K562 (cell line): ENCODE data around the gene ZCCHC3. TPM values are rescaled to one million over a fixed set of nuclear protein-coding genes. Genes with fewer than 3 reads are reported as not detected.

Source experiments
- ATAC-seq: fragments of 200-7000 bp; cut with Tn5 transposase; 3 replicates; pipeline ENCODE4 v1.9.1; 2020; ENCODE audit warnings: moderate library complexity
- BruUV-seq: library from RNA; stranded (reverse); fragments of 400-500 nt; replicated peaks from 2 replicates; lab custom pipeline; 2021; lab: Mats Ljungman, UMichigan
- CTCF ChIA-PET: fragments of 300-600 bp; formaldehyde crosslinking; extraction: SDS; loops from one replicate; lab custom pipeline; 2021; ENCODE audit warnings: low intra/inter-chr PET ratio; lab: Yijun Ruan, JAX
- POLR2A ChIA-PET: fragments of 300-600, 350-650 bp; sonication (Branson Sonifier 250); formaldehyde crosslinking; extraction: SDS; loops from one replicate; lab custom pipeline; 2021; ENCODE audit warnings: antibody characterized with exemption, inconsistent platforms; lab: Yijun Ruan, JAX
- DNase-seq, 4 experiments: peaks; one replicate each; pipeline versions ENCODE4 v3.0.0 to v3.0.0-alpha.2; 2011 to 2018; ENCODE audit warnings: low spot score in 3 of 4, mixed read lengths in 3 of 4; ENCODE audit errors: extremely low read depth in 1 of 4
- FAIRE-seq: peaks from 2 replicates; lab custom pipeline; 2011; peaks lifted over from hg19 to GRCh38; lab: Jason Lieb, UNC
- H2AFZ ChIP-seq: 2 replicates; pipeline ENCODE4 v1.6.0; 2011; ENCODE audit warnings: low read depth, low read length, control low read depth, inconsistent platforms
- H3K27ac ChIP-seq: fragments of 200-600 bp; 3 replicates; pipeline ENCODE4 v1.8.0; 2011; ENCODE audit warnings: low read depth, mild to moderate bottlenecking, control low read depth, inconsistent platforms, low read length, moderate library complexity, mixed read lengths; ENCODE audit errors: extremely low read depth
- H3K27me3 ChIP-seq, 2 experiments: fragments of 300-600 bp in 1 of 2; 2 replicates in 1 of 2; 3 replicates in 1 of 2; pipeline versions ENCODE4 v1.6.0 to v1.8.0; 2011; ENCODE audit warnings: inconsistent platforms in 2 of 2, low read length in 2 of 2, mild to moderate bottlenecking in 1 of 2, mixed read lengths in 1 of 2, moderate library complexity in 1 of 2; ENCODE audit not compliant: control insufficient read depth in 2 of 2, insufficient read depth in 2 of 2
- H3K36me3 ChIP-seq: fragments of 300-600 bp; 3 replicates; pipeline ENCODE4 v1.8.0; 2011; ENCODE audit warnings: mild to moderate bottlenecking, low read length, inconsistent platforms; ENCODE audit not compliant: control insufficient read depth, insufficient read depth
- H3K4me1 ChIP-seq, 2 experiments: fragments of 200-600 bp in 1 of 2; replicated peaks in 1 of 2; 2 replicates in 1 of 2; 3 replicates in 1 of 2; pipeline versions ENCODE4 v1.5.1 to v1.8.0; 2011; ENCODE audit warnings: inconsistent platforms in 2 of 2, low read length in 2 of 2, mild to moderate bottlenecking in 1 of 2, mixed read lengths in 1 of 2, moderate library complexity in 1 of 2; ENCODE audit not compliant: control insufficient read depth in 2 of 2, insufficient read depth in 2 of 2
- H3K4me2 ChIP-seq: 2 replicates; pipeline ENCODE4 v1.6.1; 2011; ENCODE audit warnings: low read length, control low read depth, inconsistent platforms, mixed read lengths; ENCODE audit not compliant: insufficient read depth
- H3K4me3 ChIP-seq: fragments of 200-600 bp; sonication (generic), shearing (Covaris generic); 2 replicates; pipeline ENCODE4 v1.5.1; 2016; ENCODE audit warnings: control low read depth, inconsistent platforms
- H3K79me2 ChIP-seq: fragments of 200-600 bp; 3 replicates; pipeline ENCODE4 v1.8.0; 2011; ENCODE audit warnings: low read length, inconsistent platforms; ENCODE audit not compliant: control insufficient read depth, insufficient read depth
- H3K9ac ChIP-seq, 2 experiments: 2 replicates each; pipeline versions ENCODE4 v1.6.0 to v1.6.1; 2011; ENCODE audit warnings: low read depth in 2 of 2, low read length in 2 of 2, control low read depth in 1 of 2, inconsistent platforms in 1 of 2, mild to moderate bottlenecking in 1 of 2, mixed read lengths in 1 of 2; ENCODE audit not compliant: insufficient read depth in 1 of 2
- H3K9me1 ChIP-seq: one replicate; pipeline ENCODE4 v1.6.0; 2011; ENCODE audit warnings: inconsistent platforms, mild to moderate bottlenecking, low read length, moderate library complexity; ENCODE audit not compliant: control insufficient read depth, insufficient read depth
- H3K9me3 ChIP-seq: replicated peaks from 2 replicates; pipeline ENCODE4 v1.5.1; 2011; ENCODE audit warnings: low read depth, low read length, inconsistent platforms; ENCODE audit not compliant: control insufficient read depth, insufficient read depth
- H4K20me1 ChIP-seq: replicated peaks from 2 replicates; pipeline ENCODE4 v1.6.1; 2011; ENCODE audit warnings: low read length, inconsistent platforms, mixed read lengths; ENCODE audit not compliant: control insufficient read depth, insufficient read depth
- EHMT2 ChIP-seq: fragments of 450-650 bp; IDR thresholded peaks from 2 replicates; pipeline ENCODE4 v1.6.1; 2018; ENCODE audit warnings: antibody characterized with exemption
- EP400 ChIP-seq: fragments of 450-650 bp; IDR thresholded peaks from 2 replicates; pipeline ENCODE4 v1.6.1; 2017; ENCODE audit warnings: antibody characterized with exemption, mild to moderate bottlenecking, moderate library complexity
- GABPB2 ChIP-seq: fragments of 250-450 bp; sonication (Bioruptor Pico); conservative IDR thresholded peaks from 2 replicates; pipeline ENCODE4 v1.5.1; 2021; ENCODE audit warnings: mild to moderate bottlenecking
- NFRKB ChIP-seq: fragments of 450-650 bp; IDR thresholded peaks from 2 replicates; pipeline ENCODE4 v1.6.1; 2016; ENCODE audit warnings: low read depth
- NUFIP1 ChIP-seq: fragments of 450-650 bp; IDR thresholded peaks from 2 replicates; pipeline ENCODE4 v1.6.1; 2018; ENCODE audit not compliant: partially characterized antibody
- RNF2 ChIP-seq: sonication (generic); IDR thresholded peaks from 2 replicates; pipeline ENCODE4 v1.6.1; 2016
- SMAD2 ChIP-seq: fragments of 150-350 bp; IDR thresholded peaks from 2 replicates; pipeline ENCODE4 v1.6.1; 2014; ENCODE audit warnings: low read depth, mild to moderate bottlenecking, low read length
- ZNF311 ChIP-seq: fragments of 250-450 bp; sonication (Bioruptor Pico); IDR thresholded peaks from 2 replicates; pipeline ENCODE4 v1.4.0; 2020; ENCODE audit warnings: mild to moderate bottlenecking, moderate library complexity
- ZNF445 ChIP-seq: fragments of 250-450 bp; sonication (Bioruptor Pico); IDR thresholded peaks from 2 replicates; pipeline ENCODE4 v1.4.0; 2020; ENCODE audit warnings: low read depth, mild to moderate bottlenecking, moderate library complexity
- ZNF512 ChIP-seq: IDR thresholded peaks from 2 replicates; pipeline ENCODE4 v1.6.1; 2016; ENCODE audit warnings: missing genetic modification characterization, missing compliant biosample characterization
- ZNF764 ChIP-seq: fragments of 250-450 bp; sonication (Bioruptor Pico); IDR thresholded peaks from 2 replicates; pipeline ENCODE4 v1.4.0; 2020; ENCODE audit warnings: low read depth, mild to moderate bottlenecking, moderate library complexity
- WGBS: fragments of 100-300 bp; shearing (Covaris generic); methylation state at CpG from one replicate; pipeline ENCODE4 v1.1.6; 2016; ENCODE audit warnings: low coverage, mixed read lengths; ENCODE audit not compliant: insufficient coverage; ENCODE audit errors: missing lambda C conversion rate; 5-methylcytosine and 5-hydroxymethylcytosine counted together
- in situ Hi-C: fragments of 300-500 bp; cut with MboI; formaldehyde crosslinking; loops from 4 replicates; pipeline ENCODE4 v1.15.0; 2018; ENCODE audit warnings: inconsistent platforms, mixed read lengths
- intact Hi-C: fragments of 100-400 bp; cut with micrococcal nuclease; formaldehyde crosslinking; loops from 2 replicates; pipeline ENCODE4 v1.14.2; 2022
- polyA plus RNA-seq, 8 experiments: library from polyadenylated mRNA; depleted of rRNA in 4 of 8; stranded (reverse) in 5 of 8; unstranded in 3 of 8; fragments of >200 nt; fragmentation: Nextera tagmentation in 2 of 8; fragmentation: Illumina TruSeq in 1 of 8; extraction: Ambion mirVana in 2 of 8; extraction: Trizol in 1 of 8; gene quantifications; 2 replicates each; pipeline versions ENCODE4 v1.2.1 to v1.2.3, GENCODE V29; 2011 to 2014; ENCODE audit warnings: inconsistent platforms in 1 of 8, missing spikeins in 1 of 8
- total RNA-seq, 7 experiments: library from RNA; depleted of rRNA in 6 of 7; stranded (reverse); fragments of >200 nt in 6 of 7; fragmentation: Illumina TruSeq in 2 of 7; extraction: Trizol in 2 of 7; gene quantifications; 2 replicates each; pipeline versions ENCODE4 v1.2.1 to v1.2.3, GENCODE V29; 2011 to 2021; ENCODE audit warnings: low replicate concordance in 1 of 7
- TF ChIP-seq, protein P1 (sequence below): fragments of 250-450 bp; sonication (Bioruptor Pico); IDR thresholded peaks from 2 replicates; pipeline ENCODE4 v1.4.0; 2020; ENCODE audit warnings: mild to moderate bottlenecking, moderate library complexity

Gene ZCCHC3
- total and polyA plus RNA-seq, 9 of the 15 experiments (the other 6 are each of a cell fraction or from before 2014, with no cell fraction given) = 2.8 to 23.3 (median 16.5) TPM

GRCh38 chr20:275791-276190 is 21.6 kb upstream of the ZCCHC3 start:
- no peaks in the 10 kb centered on the region for H3K4me1 ChIP-seq
- FAIRE-seq = no peak

More at GRCh38 chr20:275791-276190, 21.6 kb upstream of the ZCCHC3 start:
- Histone ChIP-seq H4K20me1 (no peaks in the 10 kb centered on the region), H3K27ac (no peak overlapping the region), H3K9me3 (no peaks in the 10 kb centered on the region), H3K9ac (no peak overlapping the region), H3K36me3 (peaks cover 40% of the 10 kb centered on the region; the same call in 2 of the 3 replicates), H3K9me1 (no peaks in the 10 kb centered on the region), H2AFZ (no peak overlapping the region), H3K79me2 (no peaks in the 10 kb centered on the region), H3K27me3 (no peaks in the 10 kb centered on the region), H3K4me3 (no peak overlapping the region), H3K4me2 (no peak overlapping the region)
- TF ChIP-seq ZNF445 (CRISPR knock-in tag) = no peak
- TF ChIP-seq NUFIP1 = no peak
- no peak for TF ChIP-seq SMAD2
- no peak for TF ChIP-seq GABPB2 (CRISPR knock-in tag)
- TF ChIP-seq NFRKB = no peak
- TF ChIP-seq EP400 = no peak
- TF ChIP-seq, protein P1, sequence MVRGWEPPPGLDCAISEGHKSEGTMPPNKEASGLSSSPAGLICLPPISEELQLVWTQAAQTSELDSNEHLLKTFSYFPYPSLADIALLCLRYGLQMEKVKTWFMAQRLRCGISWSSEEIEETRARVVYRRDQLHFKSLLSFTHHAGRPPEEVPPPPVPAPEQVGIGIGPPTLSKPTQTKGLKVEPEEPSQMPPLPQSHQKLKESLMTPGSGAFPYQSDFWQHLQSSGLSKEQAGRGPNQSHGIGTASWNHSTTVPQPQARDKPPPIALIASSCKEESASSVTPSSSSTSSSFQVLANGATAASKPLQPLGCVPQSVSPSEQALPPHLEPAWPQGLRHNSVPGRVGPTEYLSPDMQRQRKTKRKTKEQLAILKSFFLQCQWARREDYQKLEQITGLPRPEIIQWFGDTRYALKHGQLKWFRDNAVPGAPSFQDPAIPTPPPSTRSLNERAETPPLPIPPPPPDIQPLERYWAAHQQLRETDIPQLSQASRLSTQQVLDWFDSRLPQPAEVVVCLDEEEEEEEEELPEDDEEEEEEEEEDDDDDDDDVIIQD (CRISPR knock-in tag) = no peak
- no peak for TF ChIP-seq ZNF764
- TF ChIP-seq ZNF512 (tag) = no peak
- TF ChIP-seq RNF2 = no peak
- TF ChIP-seq ZNF311 (CRISPR knock-in tag) = no peak
- TF ChIP-seq EHMT2 = no peak
- ATAC-seq = no peak
- in situ Hi-C loops (no loop called here), intact Hi-C loops (no loop called here)
- CTCF ChIA-PET = no interaction called here
- POLR2A ChIA-PET = no interaction called here
- no TSS peak for BruUV-seq
- no peak for DNase-seq
- 42% methylated on average over 2 of the region's 7 CpGs for WGBS
